Activated naive CD4-positive, alpha-beta T cell treated with Interleukin-2 at 50 U/mL for 16 hours (primary cell): ENCODE results near the gene LRRC73.
"Not testable (repeated sequence)": the region's sequence is repeated elsewhere in the genome, so short reads cannot be mapped to it uniquely, and the experiment has no call there.

Source experiments
- DNase-seq: peaks from one replicate; pipeline ENCODE4 v3.0.0-alpha.2; 2020

The LRRC73 gene

DNA sequence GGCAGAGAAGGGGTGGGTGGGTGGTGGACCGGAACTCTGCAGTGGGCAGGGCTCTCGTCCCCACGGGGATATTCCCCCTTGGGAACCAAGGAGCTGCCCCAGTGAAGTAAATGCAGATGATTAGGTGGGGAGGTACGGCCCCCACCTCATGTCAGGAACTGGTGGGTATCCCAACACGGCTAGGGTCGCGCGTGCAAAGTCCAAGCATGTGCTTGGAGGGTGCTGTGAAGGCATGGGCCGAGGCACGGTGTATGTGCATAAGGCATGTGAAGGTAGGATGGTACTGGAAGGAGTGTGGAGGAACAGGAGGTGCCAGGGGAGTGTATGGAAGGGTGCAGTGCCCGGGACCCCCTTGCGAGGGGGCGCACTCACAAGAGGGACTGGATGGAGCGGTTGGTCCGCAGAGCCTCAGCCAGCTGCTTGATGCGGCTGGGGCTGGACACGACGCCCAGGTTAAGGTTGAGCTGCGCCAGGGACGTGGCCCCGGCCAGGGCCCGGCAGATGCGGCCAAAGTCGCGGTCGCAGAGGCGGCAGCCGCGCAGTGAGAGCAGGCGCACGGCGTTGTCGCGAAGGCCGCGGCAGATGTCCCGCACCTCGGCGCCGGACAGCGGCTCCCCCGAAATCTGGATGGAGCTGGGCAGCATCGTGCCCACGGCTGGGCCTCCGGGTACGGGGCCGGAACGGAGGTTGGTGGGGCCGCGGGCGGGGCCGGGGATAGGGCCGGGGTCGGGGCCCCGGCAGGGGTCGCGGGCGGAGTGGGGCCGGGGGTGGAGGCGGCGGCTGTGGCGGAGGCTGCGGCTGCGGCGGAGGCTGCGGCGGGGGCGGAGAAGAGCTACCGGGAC lies 783 bp downstream of the LRRC73 start:
- no peak for DNase-seq

DNA sequence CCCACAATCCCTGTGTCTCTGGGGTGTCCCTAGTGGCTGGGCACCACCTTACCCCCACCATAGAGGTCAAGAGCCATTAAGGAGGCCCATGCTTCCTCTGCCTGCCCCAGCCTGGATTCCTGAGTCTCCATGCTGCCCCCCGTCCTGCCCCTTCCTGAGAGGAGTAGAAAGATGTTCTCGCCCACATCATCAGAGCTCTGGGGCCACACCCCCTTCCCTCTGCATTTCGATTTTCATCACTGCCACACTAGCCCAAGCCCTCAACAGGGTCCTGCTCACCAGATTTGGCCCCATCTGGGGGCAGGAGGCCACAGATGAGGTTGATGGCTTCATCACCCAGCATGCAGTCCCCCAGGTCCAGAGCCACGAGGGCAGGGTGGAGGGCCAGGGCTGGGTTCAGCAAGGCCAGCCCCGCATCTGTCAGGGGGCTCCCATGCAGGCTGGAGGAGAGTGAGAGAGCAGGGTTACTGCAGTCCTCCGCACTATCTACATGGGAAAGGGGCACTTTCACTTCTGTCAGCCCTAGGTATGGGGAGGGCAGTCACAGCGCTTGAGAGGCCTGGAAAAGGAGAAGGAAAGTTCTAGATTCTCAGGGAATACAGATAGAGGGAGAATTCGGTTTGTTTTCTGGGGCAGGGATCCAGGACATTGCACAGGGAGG lies 1.5 kb downstream of the LRRC73 start:
- no peak for DNase-seq

DNA sequence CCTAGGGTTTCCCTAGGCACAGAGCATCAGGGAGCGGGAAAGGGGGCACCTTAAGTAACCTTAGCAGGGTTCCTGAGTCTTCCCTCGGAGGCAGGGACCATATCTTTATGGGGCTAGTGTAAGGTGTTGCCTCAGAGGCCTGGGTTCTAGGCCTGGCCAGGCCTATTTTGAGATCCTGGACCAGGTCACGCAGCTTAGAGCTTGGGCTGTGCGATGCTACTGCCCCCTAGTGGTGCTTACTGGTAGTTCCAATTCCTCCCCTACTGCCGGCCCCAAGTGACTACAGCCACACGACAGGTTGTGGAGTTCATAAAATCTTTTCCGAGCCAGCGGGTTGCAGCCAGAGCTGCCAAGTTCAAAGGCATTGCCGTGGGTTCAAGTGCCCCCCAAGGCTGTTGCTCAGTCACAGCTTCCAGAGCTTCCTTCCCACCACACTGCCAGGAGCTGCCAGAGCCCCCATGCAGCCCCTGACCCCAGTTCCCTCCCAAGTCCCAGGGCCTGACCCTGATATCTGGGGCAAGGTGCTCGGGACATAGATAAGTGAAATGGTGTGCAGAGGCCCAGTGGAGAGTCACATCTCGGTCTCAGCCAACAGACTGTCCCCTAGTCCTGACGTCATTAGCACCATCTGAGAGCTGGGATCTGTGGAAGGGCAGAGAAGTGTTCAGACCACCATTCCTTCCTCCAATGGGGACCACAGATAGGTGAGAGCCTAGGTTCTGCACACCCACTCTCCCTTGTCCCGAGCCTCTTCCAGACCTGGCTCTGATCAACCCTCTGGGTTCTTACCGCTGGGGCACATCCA lies 3.3 kb downstream of the LRRC73 start:
- peak; percentile 81 for DNase-seq

DNA sequence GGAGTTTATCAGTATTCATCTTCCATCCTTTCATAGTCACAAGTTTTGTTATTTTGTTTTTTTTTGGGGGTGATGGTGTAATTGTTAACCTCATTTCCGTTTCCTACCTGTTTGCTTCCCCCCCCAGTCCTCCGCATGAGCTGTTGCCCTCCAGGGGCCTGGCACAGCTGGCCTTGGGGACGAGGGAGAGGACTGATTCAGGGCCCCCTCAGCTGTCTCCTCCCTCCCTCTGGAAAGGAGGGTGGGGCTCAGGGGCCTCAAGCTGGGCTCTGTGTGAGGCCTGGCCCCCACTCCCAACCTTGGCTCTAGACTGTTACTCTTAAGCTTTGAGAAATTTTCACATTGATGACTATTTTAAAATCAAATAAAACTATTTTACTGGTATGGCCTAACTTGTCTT lies 4.0 kb downstream of the LRRC73 start:
- no peak for DNase-seq

DNA sequence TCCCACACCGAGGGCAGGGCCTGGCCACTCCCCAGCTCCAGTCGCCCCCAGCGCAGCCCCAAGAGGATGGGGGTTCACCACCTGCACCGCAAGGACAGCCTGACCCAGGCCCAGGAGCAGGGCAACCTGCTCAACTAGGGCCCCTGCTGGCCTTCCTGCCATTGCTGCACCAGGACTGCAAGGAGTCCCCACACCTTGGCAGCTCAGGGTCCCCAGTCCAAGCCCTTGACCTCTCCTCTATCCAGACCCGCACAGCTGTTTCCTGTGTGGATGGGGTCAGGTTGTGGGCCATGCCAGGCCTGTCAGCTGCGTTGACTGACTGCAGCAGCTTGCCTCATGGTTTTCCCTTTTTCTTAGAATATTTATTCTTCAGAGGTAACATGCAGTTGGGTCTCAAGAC lies 4.4 kb downstream of the LRRC73 start:
- no peak for DNase-seq

DNA sequence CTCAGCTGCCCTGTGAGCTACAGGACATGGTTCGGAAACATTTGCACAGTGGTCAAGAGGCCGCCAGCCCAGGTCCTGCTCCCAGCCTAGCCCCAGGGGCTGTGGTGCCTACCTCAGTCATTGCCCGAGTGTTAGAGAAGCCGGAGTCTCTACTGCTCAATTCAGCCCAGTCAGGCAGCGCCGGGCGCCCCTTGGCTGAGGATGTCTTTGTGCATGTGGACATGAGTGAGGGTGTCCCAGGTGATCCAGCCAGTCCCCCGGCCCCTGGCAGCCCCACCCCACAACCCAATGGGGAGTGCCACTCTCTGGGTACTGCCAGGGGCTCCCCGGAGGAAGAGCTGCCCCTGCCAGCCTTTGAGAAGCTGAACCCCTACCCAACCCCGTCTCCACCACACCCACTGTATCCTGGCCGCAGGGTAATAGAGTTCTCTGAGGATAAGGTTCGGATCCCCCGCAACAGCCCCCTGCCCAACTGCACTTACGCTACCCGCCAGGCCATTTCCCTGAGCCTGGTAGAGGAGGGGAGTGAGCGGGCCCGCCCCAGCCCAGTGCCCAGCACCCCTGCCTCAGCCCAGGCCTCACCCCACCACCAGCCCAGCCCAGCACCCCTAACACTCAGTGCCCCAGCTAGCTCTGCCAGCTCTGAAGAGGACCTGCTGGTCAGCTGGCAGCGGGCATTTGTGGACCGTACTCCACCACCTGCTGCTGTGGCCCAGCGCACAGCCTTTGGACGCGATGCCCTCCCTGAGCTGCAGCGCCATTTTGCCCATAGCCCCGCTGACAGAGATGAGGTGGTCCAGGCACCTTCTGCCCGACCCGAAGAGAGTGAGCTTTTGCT lies 5.2 kb downstream of the LRRC73 start:
- DNase-seq, result no peak

DNA sequence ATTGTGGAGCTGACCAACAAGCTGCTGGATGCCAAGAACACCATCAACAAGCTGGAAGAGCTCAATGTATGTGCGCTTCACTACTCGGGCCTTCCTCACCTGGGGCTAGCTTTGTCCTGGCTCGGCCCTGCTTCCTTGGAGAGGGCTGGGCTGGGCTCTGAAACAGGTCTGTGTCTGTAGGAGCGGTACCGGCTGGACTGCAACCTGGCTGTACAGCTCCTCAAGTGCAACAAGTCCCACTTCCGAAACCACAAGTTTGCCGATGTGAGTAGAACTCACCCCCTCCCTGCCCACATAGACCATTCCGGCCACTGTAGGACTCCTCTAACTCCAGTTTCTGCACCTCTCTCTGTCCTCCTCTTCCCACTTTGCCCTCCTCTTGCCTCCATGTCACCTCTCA lies 6.7 kb downstream of the LRRC73 start:
- no peak for DNase-seq

DNA sequence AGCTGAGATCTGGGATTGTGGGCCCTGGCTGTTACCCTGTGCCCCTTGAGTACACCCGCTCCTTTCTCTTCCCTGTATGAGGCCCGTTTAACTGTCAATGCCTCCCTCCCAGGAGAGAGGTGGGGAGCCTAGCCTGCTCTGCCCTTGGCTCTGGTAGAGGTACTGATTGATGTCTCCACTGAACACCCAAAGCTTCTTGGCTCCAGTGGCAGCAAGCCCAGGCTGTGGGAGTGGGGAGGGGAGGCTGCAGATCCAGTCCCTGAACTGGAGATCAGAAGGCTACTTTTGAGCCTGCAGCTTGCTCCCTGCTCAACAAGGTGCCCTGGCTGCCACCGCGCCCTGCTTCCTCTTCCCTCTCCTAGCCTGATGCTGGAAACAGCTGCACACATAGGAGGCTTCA lies 7.5 kb downstream of the LRRC73 start:
- no peak for DNase-seq

DNA sequence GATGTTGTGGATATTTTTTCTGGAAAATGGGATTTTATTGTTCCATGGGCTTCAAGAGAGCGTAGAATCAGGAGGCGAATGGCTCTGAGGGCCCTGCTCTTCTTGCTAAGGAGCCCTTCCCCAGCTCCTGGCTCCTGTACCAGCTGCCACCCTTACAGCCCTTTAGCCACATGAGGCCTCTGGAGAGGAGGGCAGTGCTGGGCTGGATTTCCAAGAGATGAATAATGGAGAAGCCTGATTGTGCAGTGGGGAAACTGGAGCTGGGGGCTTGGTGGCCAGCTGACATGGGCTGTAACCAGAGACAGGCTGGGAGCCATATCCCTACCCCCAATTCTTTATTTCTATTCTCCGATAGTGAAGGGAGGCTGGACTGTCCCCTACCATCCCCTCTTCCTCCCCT lies 9.2 kb downstream of the LRRC73 start:
- no peak for DNase-seq

DNA sequence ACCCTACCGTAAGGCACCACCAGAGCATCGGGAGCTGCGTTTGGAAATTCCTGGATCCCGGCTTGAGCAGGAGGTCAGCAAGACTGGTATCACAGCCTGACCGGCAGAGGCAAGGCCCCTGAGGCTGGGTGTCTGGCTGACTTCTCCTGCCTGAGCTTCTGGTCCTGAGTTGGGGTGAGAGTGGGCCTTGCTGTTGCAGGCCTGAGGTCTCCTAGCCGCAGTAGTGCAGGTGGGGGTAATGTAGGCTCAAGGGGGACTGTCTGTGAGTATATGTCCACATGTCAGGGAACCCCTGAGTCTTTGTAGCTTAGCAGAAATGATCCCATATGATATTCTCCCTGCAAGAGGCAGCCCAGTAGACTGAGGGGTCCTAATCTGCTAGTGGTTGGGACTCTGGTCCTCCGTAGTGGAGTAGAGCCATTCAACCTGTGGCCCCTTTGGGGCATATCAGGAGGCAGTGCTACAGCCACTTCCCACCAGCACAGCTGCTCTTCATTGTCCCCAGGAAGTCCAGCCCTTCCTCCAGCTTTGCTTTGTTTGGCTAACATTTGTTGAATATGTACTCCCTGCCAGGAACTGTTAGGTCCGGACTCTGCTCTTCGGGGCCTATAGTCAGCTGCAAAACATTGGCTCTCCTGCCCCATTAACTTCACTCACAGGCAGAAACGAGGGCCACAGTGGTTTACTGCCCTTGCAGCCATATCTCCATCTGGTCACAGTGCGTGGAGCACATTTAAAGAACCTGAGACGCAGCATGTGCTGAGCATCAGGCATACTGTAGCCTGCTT lies 10.9 kb downstream of the LRRC73 start:
- DNase-seq, result no peak

DNA sequence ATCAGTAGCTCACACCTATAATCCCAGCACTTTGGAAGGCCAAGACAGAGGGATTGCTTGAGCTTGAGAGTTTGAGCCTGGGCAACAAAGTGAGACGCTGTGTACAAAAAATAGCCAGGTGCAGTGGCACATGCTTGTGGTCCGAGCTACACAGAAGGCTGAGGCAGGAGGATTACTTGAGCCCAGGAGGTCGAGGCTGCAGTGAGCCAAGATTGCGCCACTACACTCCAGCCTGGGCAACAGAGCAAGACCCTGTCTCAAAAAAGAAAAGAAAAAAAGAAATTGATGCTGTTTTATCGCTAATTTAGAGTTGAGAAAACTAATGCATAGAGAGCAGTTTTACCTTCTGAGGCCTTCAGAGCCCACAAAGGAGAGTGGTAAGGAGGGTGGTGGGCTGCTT lies 11.9 kb downstream of the LRRC73 start:
- not testable (repeated sequence) for DNase-seq

DNA sequence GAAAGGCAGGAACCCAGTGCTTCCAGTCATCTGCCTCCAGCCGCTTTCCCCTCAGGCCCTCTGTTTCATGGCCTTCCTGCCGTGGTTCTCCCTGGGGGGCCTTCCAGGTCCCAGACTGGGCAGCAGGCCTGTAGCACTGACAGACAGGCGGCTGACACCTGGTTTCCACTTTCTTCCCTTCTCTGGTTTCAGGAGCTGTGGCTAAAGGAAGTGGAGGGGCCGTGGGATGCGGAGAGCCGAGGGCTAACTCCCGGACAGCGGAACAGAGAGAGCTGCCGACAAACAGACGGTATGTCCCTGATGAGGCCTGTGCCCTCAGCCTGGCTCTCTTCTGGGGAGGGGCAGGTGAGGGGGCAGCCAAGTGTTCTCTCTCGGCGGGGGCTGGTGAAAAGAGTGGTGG lies 12.5 kb downstream of the LRRC73 start:
- DNase-seq, result no peak

DNA sequence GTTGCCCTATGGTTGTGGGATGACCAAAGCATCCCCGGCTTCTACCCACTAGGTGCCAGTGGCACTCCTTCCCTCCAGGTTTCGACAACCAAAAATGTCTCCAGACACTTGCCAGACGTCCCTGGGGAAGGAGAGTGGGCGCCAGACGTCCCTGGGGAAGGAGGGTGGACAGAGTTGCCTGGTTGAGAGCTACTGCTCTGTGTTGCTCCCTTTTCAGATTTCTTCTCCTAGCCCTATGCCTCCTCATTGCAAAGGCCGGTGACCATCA lies 13.1 kb downstream of the LRRC73 start:
- no peak for DNase-seq

DNA sequence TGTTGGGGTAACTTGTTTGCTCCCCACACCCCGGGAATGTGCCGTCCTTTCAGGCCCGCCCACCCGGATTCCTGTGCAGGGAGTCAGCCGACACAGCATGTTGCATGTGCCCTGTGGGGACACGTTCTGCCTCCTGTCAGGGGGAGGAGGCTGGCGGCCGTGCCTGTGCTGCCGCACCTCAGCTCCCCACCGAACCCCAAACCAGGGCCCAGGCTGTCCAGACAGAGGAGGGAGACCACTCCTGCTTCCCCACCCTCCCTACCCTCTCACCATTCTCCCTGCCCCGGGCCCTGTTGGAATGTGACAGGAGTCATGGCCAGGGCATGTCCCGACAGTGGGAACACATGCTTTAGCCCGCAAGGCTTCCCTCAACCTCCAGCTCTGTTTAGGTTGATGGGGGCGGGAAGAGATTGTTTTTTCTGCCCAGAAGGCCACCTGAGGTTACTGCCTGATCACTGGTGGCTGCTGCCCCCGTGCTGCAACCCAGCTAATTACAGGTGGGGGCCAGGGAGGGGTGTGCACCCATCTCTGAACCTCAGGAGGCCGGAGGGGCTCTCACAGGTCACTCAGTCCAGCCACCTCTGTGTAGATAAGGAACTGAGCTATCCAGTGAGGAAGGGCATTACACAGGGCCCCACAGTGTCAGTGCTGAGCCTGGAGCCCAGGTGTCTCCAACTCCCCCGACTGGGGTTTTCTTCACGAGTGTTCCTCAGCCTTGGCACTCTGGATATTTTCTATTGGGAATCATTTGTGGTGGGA lies 13.6 kb downstream of the LRRC73 start:
- DNase-seq, result no peak

DNA sequence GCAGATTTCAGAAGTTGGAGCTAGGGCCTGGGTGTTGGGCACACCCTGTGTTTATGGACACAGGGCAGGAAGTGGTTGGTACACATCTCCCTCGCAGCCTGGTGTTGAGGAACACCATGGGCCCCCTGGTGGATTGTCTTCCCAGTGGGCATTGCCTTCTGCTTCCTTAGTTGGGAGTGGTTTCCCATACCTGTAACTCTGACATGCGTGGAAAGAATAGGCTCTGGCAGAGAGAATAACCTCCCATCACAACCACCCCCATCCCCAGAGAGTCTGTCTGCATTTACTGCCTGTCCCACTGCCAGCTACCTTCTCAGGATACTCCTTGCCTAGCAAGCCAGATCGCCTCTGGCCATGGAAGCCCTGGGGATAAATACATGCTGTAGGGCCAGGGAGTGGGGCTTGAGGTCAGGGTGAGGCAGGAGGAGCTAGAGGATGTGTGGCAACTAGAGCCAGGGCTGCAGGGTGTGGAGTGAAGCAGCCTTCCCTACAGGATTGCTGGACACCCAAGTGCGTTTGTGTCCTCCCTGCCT lies 14.7 kb downstream of the LRRC73 start:
- DNase-seq, result no peak

DNA sequence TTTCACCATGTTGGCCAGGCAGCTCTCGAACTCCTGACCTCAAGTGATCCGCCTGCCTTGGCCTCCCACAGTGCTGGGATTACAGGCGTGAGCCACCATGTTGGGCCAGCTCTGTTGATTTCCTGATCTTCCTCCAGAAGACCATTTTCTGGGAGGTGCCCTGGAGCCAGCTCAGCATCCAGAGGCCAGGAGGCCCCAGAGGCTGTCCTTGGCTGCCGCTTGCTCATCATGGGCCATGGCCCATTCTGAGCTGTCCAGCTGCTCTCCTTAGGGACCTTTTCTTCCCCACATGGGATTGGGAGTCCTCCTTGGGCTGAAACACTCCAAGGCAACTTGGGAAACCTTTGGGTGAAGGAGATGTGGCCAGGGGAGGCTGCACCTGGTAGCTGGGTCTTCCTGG lies 15.4 kb downstream of the LRRC73 start:
- DNase-seq, result no peak

DNA sequence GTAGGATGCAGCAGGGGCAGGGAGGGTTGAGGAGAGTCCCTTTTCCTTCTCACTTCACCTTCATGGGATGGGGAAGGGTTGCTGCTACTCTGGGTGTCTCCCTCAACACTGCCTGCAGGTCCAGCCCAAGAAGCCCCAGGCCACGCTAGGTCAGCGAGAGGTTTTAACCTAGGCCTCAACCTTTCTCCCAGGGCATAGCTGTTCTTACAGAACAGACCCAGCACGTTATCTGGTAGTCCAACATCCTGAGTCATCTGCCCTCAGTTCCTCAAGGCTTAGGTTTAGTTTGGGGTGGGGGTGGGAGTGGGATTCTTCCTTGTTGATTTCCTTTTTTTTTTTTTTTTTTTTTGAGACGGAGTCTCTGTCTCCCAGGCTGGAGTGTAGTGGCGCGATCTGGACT lies 15.8 kb downstream of the LRRC73 start:
- no peak for DNase-seq

DNA sequence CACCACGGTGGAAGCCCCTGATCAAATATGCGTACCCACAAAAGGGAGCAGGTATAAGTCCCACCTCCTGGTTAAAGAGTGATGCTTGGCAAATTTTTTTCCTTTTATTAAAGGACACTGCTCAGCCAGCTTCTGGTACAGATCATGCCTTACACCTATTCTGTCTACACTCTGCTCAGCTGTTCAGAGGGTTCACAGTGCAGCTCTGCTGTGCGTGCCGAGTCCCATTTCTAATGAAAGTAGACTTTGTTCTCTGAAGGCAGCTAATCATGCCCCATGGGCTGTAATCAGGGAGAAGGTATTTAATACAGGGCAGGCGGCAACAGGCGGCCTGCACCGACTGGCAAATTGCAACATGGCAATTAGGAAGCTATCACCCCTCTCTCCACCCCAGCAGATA lies 16.3 kb downstream of the LRRC73 start:
- DNase-seq, result no peak

DNA sequence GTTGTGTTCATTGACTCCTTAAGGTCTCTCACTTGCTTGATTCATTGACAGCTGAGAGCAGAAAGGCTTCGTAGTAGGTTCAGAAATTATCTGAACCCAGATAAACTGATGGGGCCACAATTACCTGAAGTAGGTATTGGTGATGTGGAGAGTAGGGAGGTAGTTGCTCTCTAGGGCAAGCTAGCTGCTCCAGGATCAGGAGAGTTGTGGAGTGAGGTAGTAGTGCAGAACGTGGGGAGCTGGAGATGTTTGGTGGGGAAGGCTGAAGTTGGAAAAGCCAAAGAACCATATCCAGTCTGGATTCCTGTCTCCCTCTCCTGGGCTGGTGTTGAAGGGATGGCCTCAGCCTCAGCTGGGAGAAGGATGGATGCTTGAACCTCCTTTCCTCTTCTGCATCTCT lies 16.9 kb downstream of the LRRC73 start:
- DNase-seq, result no peak

DNA sequence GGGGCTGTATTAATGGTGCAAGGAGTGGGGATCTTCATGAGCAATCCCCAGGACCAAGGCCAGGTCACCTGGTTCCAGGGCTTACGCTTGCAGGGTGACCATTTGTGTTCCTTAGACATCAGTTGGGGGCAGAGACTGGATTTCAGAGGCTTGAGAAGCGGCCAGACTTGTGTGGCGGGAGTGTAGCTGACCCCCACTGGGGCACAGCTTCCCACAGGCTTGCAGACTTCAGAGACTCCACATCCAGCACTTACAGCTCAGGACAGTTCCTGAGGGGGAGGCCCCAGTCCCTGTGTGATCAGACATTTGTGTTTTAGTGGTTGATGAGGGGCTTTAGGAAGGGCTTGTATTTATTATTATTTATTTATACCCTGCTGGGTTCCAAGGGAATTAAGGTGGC lies 17.5 kb downstream of the LRRC73 start:
- no peak for DNase-seq
